ENCODE results near the gene ADCY5.
A peak's percentile ranks its signal among the peaks of the same experiment; 100 is the strongest.

ADCY5 gene

GRCh38 chr3:123324880-123325765 is 123.8 kb downstream of the ADCY5 start:
- Histone ChIP-seq H3K23ac (ENCODE audit: low read length) (peak overlapping the region; percentile 19), H3K4me2 (ENCODE audit: low read length) (no peak overlapping the region), H2BK5ac (ENCODE audit: low read length) (no peak overlapping the region), H2BK15ac (replicated peaks; ENCODE audit: low read depth) (no peak overlapping the region), H3K27me3 (ENCODE audit: insufficient read depth, low read length, poor library complexity) (no peaks in the 10 kb centered on the region), H4K8ac (ENCODE audit: low read depth, low read length) (no peak overlapping the region), H3K4me3 (ENCODE audit: low read length) (no peak overlapping the region), H3K4ac (ENCODE audit: low read depth, low read length) (no peak overlapping the region), H4K5ac (ENCODE audit: low read length) (no peak overlapping the region), H2BK120ac (ENCODE audit: low read depth, low read length) (no peak overlapping the region), H2AK5ac (ENCODE audit: low read length) (no peak overlapping the region), H3K27ac (ENCODE audit: low read depth, low read length) (no peak overlapping the region), H3K9ac (ENCODE audit: low read length) (no peak overlapping the region), H3K18ac (ENCODE audit: low read length) (no peak overlapping the region), H3K56ac (ENCODE audit: low read length) (no peak overlapping the region), H3K79me1 (ENCODE audit: low read length) (no peaks in the 10 kb centered on the region), H3K4me1 (ENCODE audit: control insufficient read depth, low read depth, low read length) (no peaks in the 10 kb centered on the region), H3K36me3 (ENCODE audit: control insufficient read depth, insufficient read depth, low read length) (no peaks in the 10 kb centered on the region), H3K79me2 (ENCODE audit: control insufficient read depth, insufficient read depth, low read length) (no peaks in the 10 kb centered on the region)
- no CpG with 5 or more reads among the region's 15 CpGs for WGBS (ENCODE audit: extremely low coverage, insufficient coverage, low lambda C conversion rate)
- no peak for DNase-seq

GRCh38 chr3:123323781-123324180 is 125.1 kb downstream of the ADCY5 start:
- H3K4me1 ChIP-seq (ENCODE audit: control insufficient read depth, low read depth, low read length) = peaks cover 6% of the 10 kb centered on the region
- H3K36me3 ChIP-seq (ENCODE audit: control insufficient read depth, insufficient read depth, low read length) = no peaks in the 10 kb centered on the region
- no peaks in the 10 kb centered on the region for H3K79me2 ChIP-seq (ENCODE audit: control insufficient read depth, insufficient read depth, low read length)
- no peak overlapping the region for H3K4me3 ChIP-seq (ENCODE audit: low read length)
- H3K4me2 ChIP-seq (ENCODE audit: low read length) = no peak overlapping the region
- H4K5ac ChIP-seq (ENCODE audit: low read length) = no peak overlapping the region
- H2BK120ac ChIP-seq (ENCODE audit: low read depth, low read length) = no peak overlapping the region
- H3K27me3 ChIP-seq (ENCODE audit: insufficient read depth, low read length, poor library complexity) = no peaks in the 10 kb centered on the region
- no peak overlapping the region for H2AK5ac ChIP-seq (ENCODE audit: low read length)
- no peak overlapping the region for H2BK15ac ChIP-seq (replicated peaks; ENCODE audit: low read depth)
- no peak overlapping the region for H3K56ac ChIP-seq (ENCODE audit: low read length)
- H3K27ac ChIP-seq (ENCODE audit: low read depth, low read length) = no peak overlapping the region
- no peak overlapping the region for H3K23ac ChIP-seq (ENCODE audit: low read length)
- no peak overlapping the region for H3K18ac ChIP-seq (ENCODE audit: low read length)
- no peak overlapping the region for H4K8ac ChIP-seq (ENCODE audit: low read depth, low read length)
- no CpG with 5 or more reads among the region's 1 CpG for WGBS (ENCODE audit: extremely low coverage, insufficient coverage, low lambda C conversion rate)
- no peak overlapping the region for H3K9ac ChIP-seq (ENCODE audit: low read length)
- H2BK5ac ChIP-seq (ENCODE audit: low read length) = no peak overlapping the region
- H3K4ac ChIP-seq (ENCODE audit: low read depth, low read length) = no peak overlapping the region
- DNase-seq = no peak
- H3K79me1 ChIP-seq (ENCODE audit: low read length) = no peaks in the 10 kb centered on the region

DNA sequence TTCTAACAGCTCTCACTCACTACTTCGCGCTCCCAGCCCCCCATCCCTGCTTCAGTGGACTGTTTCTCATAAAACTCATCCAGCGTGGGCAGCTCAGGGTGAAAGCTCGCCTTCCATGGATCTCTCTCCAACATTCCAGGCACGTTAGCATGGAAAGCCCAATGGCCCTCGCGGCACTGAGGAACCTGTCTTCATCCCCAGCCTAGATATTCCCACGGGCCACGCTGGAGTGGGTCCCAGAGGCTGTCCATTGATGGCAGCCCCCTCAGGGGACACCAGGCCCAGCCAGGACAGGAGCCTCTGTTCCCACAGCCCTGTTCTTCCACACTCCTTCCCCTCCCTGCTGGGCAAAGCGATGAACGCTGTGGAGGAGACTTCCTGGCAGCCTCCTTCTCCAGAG is 126.0 kb downstream of the ADCY5 start:
- H3K79me1 ChIP-seq (ENCODE audit: low read length) = no peaks in the 10 kb centered on the region
- WGBS (ENCODE audit: extremely low coverage, insufficient coverage, low lambda C conversion rate) = no CpG with 5 or more reads among the region's 11 CpGs
- no peaks in the 10 kb centered on the region for H3K79me2 ChIP-seq (ENCODE audit: control insufficient read depth, insufficient read depth, low read length)

DNA sequence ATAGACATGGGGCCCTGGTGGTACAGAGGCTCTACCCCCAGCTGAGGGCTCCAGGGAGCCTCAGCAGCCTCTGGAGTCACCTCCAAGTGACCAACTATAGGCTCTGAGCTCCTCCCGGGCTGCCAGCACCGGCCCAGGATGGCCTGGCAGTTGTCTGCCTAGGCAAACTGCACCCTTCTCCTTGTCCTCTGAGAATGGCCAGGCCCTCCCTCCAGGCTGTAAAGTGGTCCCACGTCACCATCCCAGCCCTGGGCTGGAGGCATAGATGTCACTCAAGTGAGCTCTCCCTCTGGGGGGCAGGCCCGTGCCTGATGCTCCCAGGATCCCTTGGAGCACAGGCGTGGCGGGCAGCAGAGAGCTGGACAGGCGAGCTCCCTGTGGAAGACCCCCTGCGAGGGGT is 127.1 kb downstream of the ADCY5 start:
- Histone ChIP-seq H2AK5ac (ENCODE audit: low read length) (no peak overlapping the region), H2BK15ac (replicated peaks; ENCODE audit: low read depth) (no peak overlapping the region), H3K36me3 (ENCODE audit: control insufficient read depth, insufficient read depth, low read length) (no peaks in the 10 kb centered on the region), H3K4me2 (ENCODE audit: low read length) (no peak overlapping the region), H3K9ac (ENCODE audit: low read length) (no peak overlapping the region), H3K27me3 (ENCODE audit: insufficient read depth, low read length, poor library complexity) (no peaks in the 10 kb centered on the region), H3K23ac (ENCODE audit: low read length) (no peak overlapping the region), H3K4ac (ENCODE audit: low read depth, low read length) (no peak overlapping the region), H3K4me3 (ENCODE audit: low read length) (no peak overlapping the region), H3K4me1 (ENCODE audit: control insufficient read depth, low read depth, low read length) (peaks cover 6% of the 10 kb centered on the region), H2BK5ac (ENCODE audit: low read length) (no peak overlapping the region), H3K18ac (ENCODE audit: low read length) (no peak overlapping the region), H4K8ac (ENCODE audit: low read depth, low read length) (no peak overlapping the region), H3K56ac (ENCODE audit: low read length) (no peak overlapping the region), H3K79me1 (ENCODE audit: low read length) (no peaks in the 10 kb centered on the region), H3K27ac (ENCODE audit: low read depth, low read length) (no peak overlapping the region), H2BK120ac (ENCODE audit: low read depth, low read length) (no peak overlapping the region), H4K5ac (ENCODE audit: low read length) (no peak overlapping the region), H3K79me2 (ENCODE audit: control insufficient read depth, insufficient read depth, low read length) (no peaks in the 10 kb centered on the region)
- WGBS (ENCODE audit: extremely low coverage, insufficient coverage, low lambda C conversion rate) = no CpG with 5 or more reads among the region's 8 CpGs
- DNase-seq = no peak

More for the DNA sequence above, 126.0 kb downstream of the ADCY5 start:
- H4K8ac ChIP-seq (ENCODE audit: low read depth, low read length) = no peak overlapping the region
- peaks cover 6% of the 10 kb centered on the region for H3K4me1 ChIP-seq (ENCODE audit: control insufficient read depth, low read depth, low read length)
- H3K4ac ChIP-seq (ENCODE audit: low read depth, low read length) = no peak overlapping the region
- no peak overlapping the region for H4K5ac ChIP-seq (ENCODE audit: low read length)
- no peaks in the 10 kb centered on the region for H3K36me3 ChIP-seq (ENCODE audit: control insufficient read depth, insufficient read depth, low read length)
- H2BK120ac ChIP-seq (ENCODE audit: low read depth, low read length) = no peak overlapping the region
- no peak overlapping the region for H2BK5ac ChIP-seq (ENCODE audit: low read length)
- H3K27ac ChIP-seq (ENCODE audit: low read depth, low read length) = no peak overlapping the region
- no peak overlapping the region for H3K9ac ChIP-seq (ENCODE audit: low read length)
- no peak overlapping the region for H3K18ac ChIP-seq (ENCODE audit: low read length)
- no peak overlapping the region for H3K4me2 ChIP-seq (ENCODE audit: low read length)
- no peak for DNase-seq
- H3K27me3 ChIP-seq (ENCODE audit: insufficient read depth, low read length, poor library complexity) = no peaks in the 10 kb centered on the region
- no peak overlapping the region for H3K4me3 ChIP-seq (ENCODE audit: low read length)
- no peak overlapping the region for H2AK5ac ChIP-seq (ENCODE audit: low read length)
- H2BK15ac ChIP-seq (replicated peaks; ENCODE audit: low read depth) = no peak overlapping the region
- no peak overlapping the region for H3K23ac ChIP-seq (ENCODE audit: low read length)
- no peak overlapping the region for H3K56ac ChIP-seq (ENCODE audit: low read length)

DNA sequence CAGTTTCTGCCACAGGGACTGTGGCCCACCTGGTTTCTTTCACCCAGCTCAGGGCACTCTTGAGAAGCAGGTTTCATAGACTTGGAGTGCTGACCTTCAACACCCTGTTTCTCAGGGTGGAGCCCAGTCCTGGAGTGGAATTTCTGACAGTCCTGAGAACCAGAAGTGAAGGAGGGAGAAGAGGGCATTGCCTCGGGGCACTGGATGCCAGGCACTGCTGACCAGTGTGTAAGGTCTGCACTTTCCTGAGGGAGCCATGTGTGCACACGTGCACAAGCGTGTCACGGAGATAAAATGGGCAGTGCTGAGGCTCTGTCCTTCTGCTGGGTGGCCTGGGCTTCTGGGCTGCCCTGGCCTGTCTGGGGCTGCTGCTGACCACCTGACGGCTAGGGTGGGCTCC is 128.7 kb downstream of the ADCY5 start:
- no peaks in the 10 kb centered on the region for H3K36me3 ChIP-seq (ENCODE audit: control insufficient read depth, insufficient read depth, low read length)
- H3K4ac ChIP-seq (ENCODE audit: low read depth, low read length) = no peak overlapping the region
- H4K8ac ChIP-seq (ENCODE audit: low read depth, low read length) = no peak overlapping the region
- no peak overlapping the region for H2BK120ac ChIP-seq (ENCODE audit: low read depth, low read length)
- H2BK15ac ChIP-seq (replicated peaks; ENCODE audit: low read depth) = no peak overlapping the region
- H3K79me2 ChIP-seq (ENCODE audit: control insufficient read depth, insufficient read depth, low read length) = no peaks in the 10 kb centered on the region
- no peak overlapping the region for H3K23ac ChIP-seq (ENCODE audit: low read length)
- H3K18ac ChIP-seq (ENCODE audit: low read length) = no peak overlapping the region
- H3K79me1 ChIP-seq (ENCODE audit: low read length) = no peaks in the 10 kb centered on the region
- no peaks in the 10 kb centered on the region for H3K27me3 ChIP-seq (ENCODE audit: insufficient read depth, low read length, poor library complexity)
- H2AK5ac ChIP-seq (ENCODE audit: low read length) = no peak overlapping the region
- no peak overlapping the region for H3K4me3 ChIP-seq (ENCODE audit: low read length)
- no peak overlapping the region for H3K56ac ChIP-seq (ENCODE audit: low read length)
- H3K9ac ChIP-seq (ENCODE audit: low read length) = no peak overlapping the region
- no peak overlapping the region for H2BK5ac ChIP-seq (ENCODE audit: low read length)
- no peak for DNase-seq
- no CpG with 5 or more reads among the region's 5 CpGs for WGBS (ENCODE audit: extremely low coverage, insufficient coverage, low lambda C conversion rate)
- no peak overlapping the region for H4K5ac ChIP-seq (ENCODE audit: low read length)
- H3K4me1 ChIP-seq (ENCODE audit: control insufficient read depth, low read depth, low read length) = peaks cover 6% of the 10 kb centered on the region
- no peak overlapping the region for H3K4me2 ChIP-seq (ENCODE audit: low read length)
- H3K27ac ChIP-seq (ENCODE audit: low read depth, low read length) = no peak overlapping the region

- no CpG with 5 or more reads among the region's 10 CpGs for WGBS (ENCODE audit: extremely low coverage, insufficient coverage, low lambda C conversion rate)
- Histone ChIP-seq H3K27me3 (ENCODE audit: insufficient read depth, low read length, poor library complexity) (no peaks in the 10 kb centered on the region), H3K23ac (ENCODE audit: low read length) (no peak overlapping the region)
These were observed 129.1 kb downstream of the ADCY5 start for GRCh38 chr3:123319760-123320159.

More at GRCh38 chr3:123319760-123320159, 129.1 kb downstream of the ADCY5 start:
- DNase-seq = peak; percentile 19
- no peak overlapping the region for H3K27ac ChIP-seq (ENCODE audit: low read depth, low read length)
- no peak overlapping the region for H3K4me2 ChIP-seq (ENCODE audit: low read length)
- H3K56ac ChIP-seq (ENCODE audit: low read length) = peak overlapping the region; percentile 27
- no peak overlapping the region for H3K9ac ChIP-seq (ENCODE audit: low read length)
- H4K8ac ChIP-seq (ENCODE audit: low read depth, low read length) = no peak overlapping the region
- no peak overlapping the region for H2AK5ac ChIP-seq (ENCODE audit: low read length)
- H3K79me1 ChIP-seq (ENCODE audit: low read length) = no peaks in the 10 kb centered on the region
- no peaks in the 10 kb centered on the region for H3K36me3 ChIP-seq (ENCODE audit: control insufficient read depth, insufficient read depth, low read length)
- no peak overlapping the region for H3K4ac ChIP-seq (ENCODE audit: low read depth, low read length)
- H2BK5ac ChIP-seq (ENCODE audit: low read length) = no peak overlapping the region
- no peak overlapping the region for H3K18ac ChIP-seq (ENCODE audit: low read length)
- no peak overlapping the region for H2BK120ac ChIP-seq (ENCODE audit: low read depth, low read length)
- no peak overlapping the region for H4K5ac ChIP-seq (ENCODE audit: low read length)
- peaks cover 6% of the 10 kb centered on the region for H3K4me1 ChIP-seq (ENCODE audit: control insufficient read depth, low read depth, low read length)
- H2BK15ac ChIP-seq (replicated peaks; ENCODE audit: low read depth) = no peak overlapping the region
- H3K4me3 ChIP-seq (ENCODE audit: low read length) = no peak overlapping the region
- no peaks in the 10 kb centered on the region for H3K79me2 ChIP-seq (ENCODE audit: control insufficient read depth, insufficient read depth, low read length)
